Activated naive CD8-positive, alpha-beta T cell (primary cell): ENCODE measurements around the gene TEX44.
"Not testable (repeated sequence)": the region's sequence is repeated elsewhere in the genome, so short reads cannot be mapped to it uniquely, and the experiment has no call there.

Experiments used
- H3K27ac Mint-ChIP-seq: one replicate; pipeline ENCODE4 v1.8.0; 2021; ENCODE audit warnings: mixed read lengths
- H3K27me3 Mint-ChIP-seq: one replicate; pipeline ENCODE4 v1.8.0; 2021; ENCODE audit warnings: mixed read lengths
- H3K36me3 Mint-ChIP-seq: one replicate; pipeline ENCODE4 v1.8.0; 2021; ENCODE audit warnings: mixed read lengths
- H3K4me1 Mint-ChIP-seq: one replicate; pipeline ENCODE4 v1.8.0; 2021; ENCODE audit warnings: low read depth, mixed read lengths
- H3K4me3 Mint-ChIP-seq: one replicate; pipeline ENCODE4 v1.8.0; 2021; ENCODE audit warnings: mild to moderate bottlenecking, mixed read lengths
- H3K9me3 Mint-ChIP-seq: one replicate; pipeline ENCODE4 v1.8.0; 2021; ENCODE audit warnings: low read depth, mixed read lengths

TEX44 gene

DNA sequence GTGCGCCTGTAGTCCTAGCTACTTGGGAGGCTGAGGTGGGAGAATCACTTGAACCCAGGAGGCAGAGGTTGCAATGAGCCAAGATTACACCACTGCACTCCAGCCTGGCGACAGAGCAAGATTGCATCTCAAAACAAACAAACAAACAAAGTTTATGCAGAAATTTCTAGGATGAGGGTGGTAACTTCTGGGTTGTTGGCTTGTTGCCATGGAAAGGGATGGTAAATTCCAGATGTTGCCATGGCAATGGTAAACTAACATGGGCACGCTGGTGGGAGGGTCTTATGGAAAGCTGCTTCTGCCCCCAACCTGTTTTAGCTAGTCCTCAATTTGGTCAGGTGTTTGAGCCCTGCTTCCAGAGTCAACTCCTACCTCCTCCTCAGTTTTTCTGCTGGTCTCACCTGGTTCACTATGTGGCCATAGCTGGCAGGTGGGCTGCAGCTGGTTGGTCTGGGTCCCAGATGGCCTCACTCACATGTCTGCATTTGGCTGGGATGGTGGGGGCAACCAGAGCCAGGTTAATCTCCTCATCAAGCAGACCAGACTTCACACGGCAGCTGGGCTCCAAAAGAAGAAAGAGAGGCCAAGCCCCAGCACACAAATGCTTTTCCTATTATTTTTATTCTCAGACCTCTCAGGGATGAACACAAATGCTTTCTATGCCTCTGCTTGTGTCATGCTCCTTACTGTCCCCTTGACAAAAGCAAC, 26.6 kb upstream of the TEX44 start:
- Mint-ChIP-seq H3K36me3 (no peaks in the 10 kb centered on the region), H3K27ac (no peak overlapping the region), H3K4me1 (peaks cover 2% of the 10 kb centered on the region), H3K9me3 (no peaks in the 10 kb centered on the region), H3K27me3 (no peaks in the 10 kb centered on the region), H3K4me3 (no peak overlapping the region)

DNA sequence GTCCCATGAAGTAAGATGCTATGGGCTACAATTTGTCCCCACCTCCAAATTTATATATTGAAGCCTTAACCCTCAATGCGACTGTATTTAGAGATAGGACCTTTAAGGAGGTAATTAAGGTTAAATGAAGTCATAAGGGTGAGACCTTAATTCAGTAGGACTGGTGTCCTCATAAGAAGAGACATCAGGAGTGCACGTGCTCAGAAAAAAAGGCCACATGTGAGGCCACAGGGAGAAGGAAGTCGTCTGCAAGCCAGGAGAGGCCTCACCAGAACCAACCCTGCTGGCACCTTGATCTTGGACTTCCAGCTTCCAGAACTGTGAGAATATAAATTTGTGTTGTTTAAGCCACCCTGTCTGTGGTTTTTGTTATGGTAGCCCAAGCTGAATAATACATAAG, 25.5 kb upstream of the TEX44 start:
- Mint-ChIP-seq H3K4me1 (peaks cover 2% of the 10 kb centered on the region), H3K27me3 (no peaks in the 10 kb centered on the region), H3K9me3 (no peaks in the 10 kb centered on the region), H3K4me3 (no peak overlapping the region), H3K36me3 (no peaks in the 10 kb centered on the region), H3K27ac (no peak overlapping the region)

DNA sequence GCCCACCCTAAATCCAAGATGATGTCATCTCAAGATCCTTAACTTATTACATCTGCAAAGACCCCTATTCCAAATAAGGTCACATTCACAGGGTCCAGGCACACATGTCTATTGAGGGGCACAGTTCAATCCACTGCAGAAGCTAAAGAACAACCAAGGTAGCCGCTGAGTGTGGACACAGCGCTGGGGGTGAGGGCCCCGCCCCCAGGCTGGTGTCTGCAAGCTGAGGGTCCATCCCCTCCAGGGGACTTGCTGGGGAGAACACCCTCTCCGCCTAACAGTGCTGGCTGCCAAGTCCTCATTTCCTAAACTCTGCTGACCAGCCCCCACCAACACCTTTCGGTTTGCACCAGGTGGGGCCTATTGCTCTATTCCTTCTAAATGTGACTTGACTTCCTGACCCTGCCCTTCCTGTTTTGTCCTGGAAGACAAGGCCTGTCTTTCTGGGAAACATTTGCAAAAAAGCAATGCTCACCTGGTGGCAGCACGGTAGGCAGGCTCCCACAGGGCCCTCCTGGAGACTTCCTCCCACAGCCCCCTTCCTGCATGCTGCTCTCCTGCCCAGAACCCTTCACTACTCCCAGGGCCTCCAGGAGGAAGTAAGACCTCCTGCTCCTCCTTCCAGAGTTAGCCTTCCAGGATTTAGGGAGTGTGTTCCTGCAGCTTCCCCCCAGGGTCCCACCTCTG, 24.4 kb upstream of the TEX44 start:
- Mint-ChIP-seq H3K27ac (no peak overlapping the region), H3K36me3 (no peaks in the 10 kb centered on the region), H3K4me1 (peaks cover 2% of the 10 kb centered on the region)

DNA sequence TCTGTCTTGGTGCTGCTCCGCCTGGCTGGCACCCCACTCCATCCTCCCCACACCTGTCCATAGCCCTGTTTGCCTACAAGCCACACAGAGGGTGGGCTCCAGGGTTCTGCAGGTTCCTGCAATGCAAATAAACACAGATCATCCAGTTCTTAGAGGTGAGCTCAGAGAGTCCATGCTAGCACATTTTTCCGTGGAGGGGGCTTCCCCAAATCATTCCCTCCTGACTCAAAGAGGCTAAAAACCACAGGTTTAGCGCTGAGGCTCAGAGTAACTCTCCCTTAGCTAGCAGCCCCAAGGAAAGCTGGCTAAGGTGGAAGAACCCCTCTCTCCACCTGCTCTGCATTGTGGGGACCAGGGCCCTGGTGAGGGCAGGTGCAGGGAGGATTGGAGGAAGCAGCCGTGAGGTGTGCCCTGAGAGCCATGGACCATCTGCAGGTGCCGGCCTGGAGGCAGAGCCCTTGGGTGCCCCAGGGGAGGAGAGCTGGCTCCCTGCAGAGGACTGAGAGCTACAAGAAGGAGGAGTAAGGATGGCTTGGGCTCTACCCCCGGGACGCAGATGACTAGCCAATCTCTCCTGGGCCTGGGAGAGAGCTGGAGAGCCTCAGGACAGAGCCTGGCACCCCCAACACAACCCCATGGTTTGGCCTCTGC, 23.8 kb upstream of the TEX44 start:
- Mint-ChIP-seq H3K4me1 (peaks cover 2% of the 10 kb centered on the region), H3K9me3 (no peaks in the 10 kb centered on the region), H3K36me3 (no peaks in the 10 kb centered on the region), H3K27ac (no peak overlapping the region), H3K4me3 (no peak overlapping the region), H3K27me3 (no peaks in the 10 kb centered on the region)

More for the DNA sequence above, 24.4 kb upstream of the TEX44 start:
- Mint-ChIP-seq H3K4me3 (no peak overlapping the region), H3K27me3 (no peaks in the 10 kb centered on the region), H3K9me3 (no peaks in the 10 kb centered on the region)

DNA sequence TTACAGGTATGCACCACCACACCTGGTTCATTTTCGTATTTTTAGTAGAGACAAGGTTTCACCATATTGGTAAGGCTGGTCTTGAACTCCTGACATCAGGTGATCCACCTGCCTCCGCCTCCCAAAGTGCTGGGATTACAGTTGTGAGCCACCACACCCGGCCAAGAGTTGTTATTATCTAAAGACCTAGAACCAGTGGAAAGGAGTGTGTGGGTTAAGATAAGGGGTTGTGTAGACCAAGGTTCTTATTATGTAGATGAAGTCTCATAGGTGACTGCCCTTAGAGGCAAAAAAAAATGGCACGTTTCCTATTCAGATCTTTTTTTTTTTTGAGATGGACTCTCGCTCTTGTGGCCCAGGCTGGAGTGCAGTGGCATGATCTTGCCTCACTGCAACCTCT, 21.7 kb upstream of the TEX44 start:
- H3K4me1 Mint-ChIP-seq, H3K4me3 Mint-ChIP-seq, H3K36me3 Mint-ChIP-seq, H3K27me3 Mint-ChIP-seq, H3K9me3 Mint-ChIP-seq, H3K27ac Mint-ChIP-seq: not testable (repeated sequence)

DNA sequence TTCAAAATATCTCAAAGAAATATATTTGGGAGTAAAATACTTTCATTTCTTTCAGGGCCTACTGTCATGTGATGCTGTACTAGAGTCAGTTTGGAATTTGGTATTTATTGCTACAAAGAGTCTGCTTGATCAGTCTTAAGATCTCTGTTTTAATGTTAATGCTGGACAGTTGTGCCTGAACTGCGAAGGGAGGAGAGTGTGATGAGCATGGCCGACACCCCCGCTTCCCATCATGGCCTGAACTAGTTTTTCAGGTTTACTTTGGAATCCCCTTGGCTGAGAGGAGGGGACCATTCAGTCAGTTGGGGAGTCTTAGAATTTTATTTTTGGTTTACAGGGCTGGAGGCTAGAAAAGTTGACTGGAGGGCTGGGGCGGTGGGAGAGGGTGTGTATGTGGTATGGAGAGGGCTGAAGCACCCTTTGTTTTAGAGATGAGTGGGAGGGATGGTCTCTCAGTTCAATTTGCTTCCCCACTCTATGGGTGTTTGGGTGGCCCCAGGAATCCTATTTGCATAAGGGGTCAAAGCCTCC, 20.9 kb upstream of the TEX44 start:
- no peaks in the 10 kb centered on the region for H3K9me3 Mint-ChIP-seq
- no peak overlapping the region for H3K4me3 Mint-ChIP-seq
- no peak overlapping the region for H3K27ac Mint-ChIP-seq
- H3K4me1 Mint-ChIP-seq: peaks cover 2% of the 10 kb centered on the region
- no peaks in the 10 kb centered on the region for H3K36me3 Mint-ChIP-seq
- no peaks in the 10 kb centered on the region for H3K27me3 Mint-ChIP-seq

DNA sequence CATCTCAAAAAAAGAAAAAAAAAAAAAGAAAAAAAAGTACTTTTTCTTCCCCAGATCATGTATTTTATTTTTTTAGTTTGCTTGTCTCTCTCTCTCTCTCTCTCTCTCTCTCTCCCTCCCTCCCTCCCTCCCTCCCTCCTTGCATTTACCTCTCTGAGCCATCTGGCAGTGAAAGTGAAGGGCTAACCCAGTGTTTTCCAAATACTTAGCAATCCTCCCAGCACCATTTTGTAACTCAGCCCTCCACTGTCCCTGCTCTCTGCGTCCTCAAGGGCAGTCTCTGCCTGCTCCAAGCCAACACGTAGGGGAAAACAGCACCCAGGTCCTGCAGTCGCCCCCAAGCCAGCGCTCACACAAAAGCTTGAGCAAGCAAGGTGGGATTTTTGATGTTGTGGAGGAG, 19.6 kb upstream of the TEX44 start:
- Mint-ChIP-seq H3K4me3 (no peak overlapping the region), H3K27ac (no peak overlapping the region), H3K4me1 (peaks cover 2% of the 10 kb centered on the region), H3K36me3 (no peaks in the 10 kb centered on the region), H3K9me3 (no peaks in the 10 kb centered on the region), H3K27me3 (no peaks in the 10 kb centered on the region)

DNA sequence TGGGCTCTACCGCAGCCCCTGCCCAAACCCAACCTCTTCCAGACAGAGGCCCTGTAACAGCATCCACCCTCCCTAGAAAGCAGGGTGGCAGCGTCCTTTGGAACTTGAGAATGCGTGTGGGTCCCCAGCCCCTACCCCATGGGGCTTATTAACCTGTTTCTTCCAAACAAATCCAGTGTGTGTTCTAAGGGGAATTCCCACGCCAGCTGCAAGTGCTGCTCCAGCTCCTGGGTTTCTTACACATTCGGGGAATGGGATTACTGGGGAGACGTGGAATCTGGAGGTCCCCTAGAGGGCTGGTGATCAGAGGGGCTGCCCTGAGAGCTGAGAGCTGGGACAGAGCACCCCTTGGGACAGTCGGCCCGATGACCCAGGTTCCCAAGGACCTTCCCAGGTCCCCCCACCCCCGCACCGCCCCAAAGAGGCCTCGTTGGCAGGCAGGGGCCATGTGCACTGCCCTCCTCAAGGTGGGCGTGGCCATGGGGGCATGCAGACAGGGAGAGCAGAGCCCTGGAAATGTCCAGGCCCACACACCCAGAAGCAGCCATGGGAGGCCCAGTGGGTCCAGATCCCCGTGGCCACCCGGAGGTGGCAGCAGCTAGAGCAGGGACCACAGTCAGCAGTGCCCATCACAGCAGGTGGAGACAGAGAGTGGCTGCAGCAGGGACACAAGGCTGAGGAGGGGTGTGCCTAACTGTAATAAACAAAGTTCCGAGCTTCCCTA, 18.8 kb upstream of the TEX44 start:
- H3K4me1 Mint-ChIP-seq: no peaks in the 10 kb centered on the region
- H3K4me3 Mint-ChIP-seq: no peak overlapping the region

DNA sequence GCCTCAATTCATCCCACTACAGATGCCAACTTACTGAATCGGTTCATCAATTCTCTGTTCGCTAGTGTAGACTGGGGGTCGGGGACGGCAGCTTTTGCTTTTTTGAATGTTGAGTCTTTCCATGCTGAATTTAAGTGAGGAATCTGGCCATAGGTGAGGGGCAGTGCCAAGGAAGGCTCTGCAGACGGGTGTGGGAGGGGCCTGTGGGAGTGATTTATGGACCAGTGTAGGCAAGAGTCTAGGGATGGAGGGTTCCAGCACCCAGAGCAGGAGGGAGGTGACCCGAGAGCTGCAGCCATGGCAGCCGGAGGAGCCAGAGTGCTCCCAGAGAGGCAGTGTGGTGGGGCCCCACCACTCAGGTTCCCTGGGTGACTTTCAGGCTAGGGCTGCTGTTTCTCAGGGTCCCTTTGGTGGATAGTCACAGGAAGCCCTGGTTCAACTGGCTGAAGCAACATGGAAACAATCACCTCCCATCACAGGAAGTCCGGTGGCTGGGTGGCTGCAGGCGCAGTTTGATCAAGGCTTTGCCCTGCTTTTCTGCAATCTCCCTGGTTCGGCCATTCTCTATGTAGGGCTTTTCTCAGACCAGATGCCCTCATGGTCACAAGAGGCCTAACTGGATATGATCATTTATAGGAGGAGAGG, 16.9 kb upstream of the TEX44 start:
- Mint-ChIP-seq H3K4me3 (no peak overlapping the region), H3K9me3 (peaks cover 4% of the 10 kb centered on the region), H3K36me3 (peaks cover 4% of the 10 kb centered on the region), H3K27ac (no peak overlapping the region), H3K4me1 (no peaks in the 10 kb centered on the region), H3K27me3 (no peaks in the 10 kb centered on the region)

More for the DNA sequence above, 18.8 kb upstream of the TEX44 start:
- peaks cover 4% of the 10 kb centered on the region for H3K9me3 Mint-ChIP-seq
- no peaks in the 10 kb centered on the region for H3K27me3 Mint-ChIP-seq
- no peaks in the 10 kb centered on the region for H3K36me3 Mint-ChIP-seq
- H3K27ac Mint-ChIP-seq: no peak overlapping the region

DNA sequence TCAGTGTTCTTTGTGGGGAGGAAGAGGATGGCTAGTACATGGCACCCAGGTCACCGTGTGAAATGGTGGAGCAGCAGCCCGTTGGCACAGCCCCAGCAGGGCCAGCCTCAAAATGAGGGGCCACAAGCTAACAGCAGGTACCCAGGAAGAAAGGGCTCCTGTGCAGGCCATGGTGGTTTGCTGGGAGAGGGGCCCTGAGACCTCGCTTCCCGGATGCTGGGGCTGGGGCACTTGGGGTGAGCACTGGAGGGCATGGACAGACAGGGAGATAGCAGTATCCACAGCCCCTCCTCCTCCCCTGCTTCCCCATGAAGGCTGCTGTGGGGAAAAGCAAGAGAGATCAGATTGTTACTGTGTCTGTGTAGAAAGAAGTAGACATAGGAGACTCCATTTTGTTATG, 16.2 kb upstream of the TEX44 start:
- Mint-ChIP-seq H3K9me3 (peaks cover 4% of the 10 kb centered on the region), H3K4me3 (no peak overlapping the region)

DNA sequence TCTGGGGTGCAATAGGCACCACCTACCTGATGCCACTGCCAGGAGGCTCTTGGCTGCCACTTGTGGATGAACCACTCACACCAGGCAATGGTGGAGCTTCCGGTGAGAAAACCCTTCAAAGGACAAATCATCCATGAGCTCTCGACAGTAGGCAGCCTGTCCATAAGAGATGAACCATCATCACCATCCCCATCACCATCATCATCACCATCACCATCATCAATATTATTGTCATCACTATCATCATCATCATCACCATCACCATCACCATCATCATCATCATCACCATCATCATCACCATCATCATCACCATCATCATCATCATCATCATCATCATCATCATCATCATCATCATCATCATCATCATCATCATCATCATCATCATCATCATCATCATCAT, 14.0 kb upstream of the TEX44 start:
- H3K27me3 Mint-ChIP-seq, H3K36me3 Mint-ChIP-seq, H3K27ac Mint-ChIP-seq, H3K9me3 Mint-ChIP-seq, H3K4me1 Mint-ChIP-seq, H3K4me3 Mint-ChIP-seq: not testable (repeated sequence)

More for the DNA sequence above, 16.2 kb upstream of the TEX44 start:
- Mint-ChIP-seq H3K27ac (no peak overlapping the region), H3K27me3 (no peaks in the 10 kb centered on the region), H3K4me1 (no peaks in the 10 kb centered on the region), H3K36me3 (peaks cover 4% of the 10 kb centered on the region)

DNA sequence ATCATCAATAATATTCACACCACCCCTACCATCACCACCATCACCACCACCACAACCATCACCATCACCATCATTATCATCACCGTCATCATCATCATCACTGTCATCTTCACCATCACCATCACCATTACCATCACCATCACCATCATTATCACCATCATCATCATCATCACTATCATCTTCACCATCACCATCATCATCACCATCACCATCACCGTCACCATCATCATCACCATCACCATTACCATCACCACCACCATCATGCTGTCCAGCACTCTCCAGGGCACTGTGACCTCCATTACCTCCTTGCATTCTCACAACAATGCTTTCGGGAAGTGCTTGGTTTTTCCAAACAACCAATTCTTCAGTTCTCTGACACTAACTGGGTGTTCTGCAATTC, 13.1 kb upstream of the TEX44 start:
- no peak overlapping the region for H3K27ac Mint-ChIP-seq
- H3K27me3 Mint-ChIP-seq: no peaks in the 10 kb centered on the region
- peaks cover 4% of the 10 kb centered on the region for H3K36me3 Mint-ChIP-seq
- peaks cover 4% of the 10 kb centered on the region for H3K9me3 Mint-ChIP-seq
- no peaks in the 10 kb centered on the region for H3K4me1 Mint-ChIP-seq
- no peak overlapping the region for H3K4me3 Mint-ChIP-seq

DNA sequence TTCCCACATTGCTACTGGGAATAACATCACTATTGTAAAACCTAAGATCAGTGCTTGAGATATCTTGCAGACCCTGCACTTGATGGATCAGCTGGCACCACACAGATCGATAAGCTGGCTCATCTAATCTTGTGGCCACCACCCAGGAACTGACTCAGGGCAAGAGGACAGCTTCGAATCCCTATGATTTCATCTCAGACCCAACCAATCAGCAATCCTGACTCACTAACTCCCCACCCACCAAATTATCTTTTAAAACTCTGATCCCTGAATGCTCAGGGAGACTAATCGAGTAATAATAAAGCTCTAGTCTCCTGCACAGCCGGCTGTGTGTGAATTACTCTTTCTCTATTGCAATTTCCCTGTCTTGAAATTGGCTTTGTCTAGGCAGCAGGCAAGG, 11.3 kb upstream of the TEX44 start:
- Mint-ChIP-seq H3K4me3 (no peak overlapping the region), H3K27ac (no peak overlapping the region), H3K4me1 (no peaks in the 10 kb centered on the region), H3K9me3 (peaks cover 4% of the 10 kb centered on the region), H3K36me3 (peaks cover 4% of the 10 kb centered on the region), H3K27me3 (no peaks in the 10 kb centered on the region)

DNA sequence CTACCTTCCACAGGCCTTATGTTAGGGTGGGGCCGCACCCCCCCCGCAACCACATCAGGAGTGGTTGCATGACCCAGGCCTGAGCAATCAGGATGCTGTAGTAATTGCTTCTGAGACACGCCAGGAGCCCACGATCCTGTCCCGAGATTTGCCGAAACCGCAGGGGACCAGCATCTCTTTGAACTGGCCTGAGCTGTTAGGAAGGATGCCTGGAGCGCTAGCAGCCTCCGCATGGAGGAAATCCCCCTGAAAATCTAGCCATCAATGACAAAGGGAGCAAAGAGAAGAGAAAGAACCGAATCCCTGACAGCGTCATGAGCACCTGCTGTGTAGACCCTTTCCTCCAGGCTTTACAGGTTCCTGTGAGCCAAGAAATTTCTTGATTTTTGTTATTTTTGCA, 8.7 kb upstream of the TEX44 start:
- H3K27ac Mint-ChIP-seq: no peak overlapping the region
- H3K4me1 Mint-ChIP-seq: no peaks in the 10 kb centered on the region
- no peak overlapping the region for H3K4me3 Mint-ChIP-seq

More for the DNA sequence above, 8.7 kb upstream of the TEX44 start:
- Mint-ChIP-seq H3K9me3 (no peaks in the 10 kb centered on the region), H3K27me3 (no peaks in the 10 kb centered on the region), H3K36me3 (peaks cover 4% of the 10 kb centered on the region)
